Endodermal cell (in vitro differentiated cells): ENCODE data around the gene THUMPD2. TPM values are rescaled to one million over a fixed set of nuclear protein-coding genes. Genes with fewer than 3 reads are reported as not detected.

Experiments
- DNase-seq: peaks from one replicate; pipeline ENCODE4 v3.0.0-alpha.2; 2017
- H3K27ac ChIP-seq: 2 replicates; pipeline ENCODE4 v1.5.1; 2013; ENCODE audit warnings: mild to moderate bottlenecking, low read depth, low read length, moderate library complexity
- H3K27me3 ChIP-seq: 2 replicates; pipeline ENCODE4 v1.6.1; 2013; ENCODE audit warnings: mild to moderate bottlenecking, low read length, moderate library complexity; ENCODE audit not compliant: insufficient read depth, control insufficient read depth, poor library complexity, severe bottlenecking
- H3K36me3 ChIP-seq: 2 replicates; pipeline ENCODE4 v1.7.0; 2013; ENCODE audit warnings: mild to moderate bottlenecking, low read length, moderate library complexity; ENCODE audit not compliant: control insufficient read depth, insufficient read depth
- H3K4me1 ChIP-seq: one replicate; pipeline ENCODE4 v1.7.0; 2013; ENCODE audit warnings: low read length; ENCODE audit not compliant: control insufficient read depth, insufficient read depth
- H3K4me3 ChIP-seq: 2 replicates; pipeline ENCODE4 v1.5.1; 2013; ENCODE audit warnings: mild to moderate bottlenecking, low read length, moderate library complexity
- H3K9ac ChIP-seq: 2 replicates; pipeline ENCODE4 v1.6.1; 2013; ENCODE audit warnings: mild to moderate bottlenecking, low read length, moderate library complexity; ENCODE audit not compliant: poor library complexity, severe bottlenecking; ENCODE audit errors: extremely low read depth
- H3K9me3 ChIP-seq: 2 replicates; pipeline ENCODE4 v1.6.1; 2013; ENCODE audit warnings: mild to moderate bottlenecking, low read length, moderate library complexity; ENCODE audit not compliant: control insufficient read depth
- H3K27ac Mint-ChIP-seq: 2 replicates; pipeline ENCODE4 v1.8.0; 2020; ENCODE audit warnings: mixed read lengths
- H3K27me3 Mint-ChIP-seq: 2 replicates; pipeline ENCODE4 v1.8.0; 2021; ENCODE audit warnings: mild to moderate bottlenecking, mixed read lengths; ENCODE audit not compliant: insufficient read depth
- H3K36me3 Mint-ChIP-seq: 2 replicates; pipeline ENCODE4 v1.8.0; 2020; ENCODE audit warnings: low read depth, mixed read lengths
- H3K4me1 Mint-ChIP-seq: 2 replicates; pipeline ENCODE4 v1.8.0; 2020; ENCODE audit warnings: mixed read lengths
- H3K4me3 Mint-ChIP-seq: 2 replicates; pipeline ENCODE4 v1.8.0; 2020; ENCODE audit warnings: mild to moderate bottlenecking, moderate library complexity, mixed read lengths
- H3K9me3 Mint-ChIP-seq: 2 replicates; pipeline ENCODE4 v1.8.0; 2020; ENCODE audit warnings: mild to moderate bottlenecking, mixed read lengths
- CTCF ChIP-seq: fragments of 200-600 bp; sonication (generic); conservative IDR thresholded peaks from 2 replicates; pipeline ENCODE4 v1.5.0; 2021; ENCODE audit warnings: antibody characterized with exemption, mild to moderate bottlenecking
- WGBS, 2 experiments: methylation state at CpG; one replicate each; pipeline versions ENCODE4 v1.1.5 to v1.1.7; 2013; ENCODE audit warnings: missing lambda C conversion rate in 2 of 2, mixed read lengths in 1 of 2; ENCODE audit not compliant: insufficient coverage in 1 of 2, insufficient read length in 1 of 2; 5-methylcytosine and 5-hydroxymethylcytosine counted together
- total RNA-seq, 2 donors: library from RNA; stranded (reverse); fragmentation: NEBNext Ultra II Directional in 1 of 2; extraction: Animal tissue kit (Norgen Biotek cat#: 25700) in 1 of 2; gene quantifications; 2 replicates in 1 of 2; 3 replicates in 1 of 2; pipeline ENCODE4 v1.2.1, GENCODE V29; 2021

THUMPD2 gene
- total RNA-seq, 2 donors from 2014 or later: 11.3 to 13.6 TPM

DNA sequence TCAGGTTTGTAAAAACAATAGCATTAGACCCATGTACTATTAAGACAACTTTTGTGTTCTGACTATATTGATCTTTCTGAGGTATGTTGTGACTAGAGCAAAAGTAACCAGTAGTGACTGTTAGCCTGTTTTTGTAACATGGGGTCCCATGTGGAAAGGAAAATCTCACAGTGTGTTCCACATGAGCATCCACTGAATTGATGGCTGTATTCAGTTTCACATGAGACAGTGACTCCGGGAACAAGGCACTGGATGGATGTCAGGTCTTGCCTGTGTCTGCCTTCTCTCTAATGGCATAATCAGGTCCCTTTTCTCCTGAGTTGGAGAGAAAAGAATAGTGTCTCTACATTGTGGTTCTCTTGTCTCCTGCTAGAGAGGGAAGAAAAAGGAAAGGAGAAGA lies 85.8 kb downstream of the THUMPD2 start:
- 92% methylated on average over 1 of the region's 1 CpG; no CpG with 5 or more reads in 1 of the 2 experiments for WGBS, 2 experiments
- no peaks in the 10 kb centered on the region for H3K27me3 Mint-ChIP-seq
- Histone ChIP-seq H3K36me3 (no peaks in the 10 kb centered on the region), H3K27ac (no peak overlapping the region), H3K9me3 (no peaks in the 10 kb centered on the region), H3K9ac (no peak overlapping the region), H3K4me3 (no peak overlapping the region), H3K27me3 (no peaks in the 10 kb centered on the region), H3K4me1 (no peaks in the 10 kb centered on the region)
- no peak for DNase-seq
- no peak for TF ChIP-seq CTCF
- no peak overlapping the region for H3K4me3 Mint-ChIP-seq
- peaks cover 9% of the 10 kb centered on the region for H3K9me3 Mint-ChIP-seq
- H3K4me1 Mint-ChIP-seq: no peaks in the 10 kb centered on the region
- no peak overlapping the region for H3K27ac Mint-ChIP-seq
- no peaks in the 10 kb centered on the region for H3K36me3 Mint-ChIP-seq

DNA sequence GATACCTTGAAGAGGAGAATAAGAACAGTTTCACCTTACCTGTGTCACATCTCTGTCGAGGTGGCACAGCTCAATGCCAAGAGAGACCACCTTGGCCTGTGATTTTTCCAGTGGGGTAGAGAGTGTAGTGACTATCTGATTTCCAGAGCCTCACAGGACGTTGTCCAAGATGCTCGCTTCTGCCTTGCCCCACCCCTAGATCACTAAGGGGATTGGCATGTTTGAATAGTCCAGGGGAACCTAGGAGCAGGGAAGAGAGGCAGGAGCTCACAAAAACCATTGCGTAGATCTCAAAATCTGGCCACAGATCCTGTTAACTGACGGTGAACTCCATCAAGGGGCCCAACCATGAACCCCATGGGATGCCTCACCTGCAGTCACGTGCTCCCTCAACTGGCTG lies 89.2 kb downstream of the THUMPD2 start:
- Mint-ChIP-seq H3K36me3 (no peaks in the 10 kb centered on the region), H3K27me3 (peaks cover 3% of the 10 kb centered on the region), H3K27ac (no peak overlapping the region), H3K4me3 (no peak overlapping the region), H3K9me3 (peaks cover 9% of the 10 kb centered on the region), H3K4me1 (peaks cover 9% of the 10 kb centered on the region)
- TF ChIP-seq CTCF: no peak
- no peak overlapping the region for H3K4me3 ChIP-seq
- H3K9ac ChIP-seq: no peak overlapping the region
- DNase-seq: no peak
- no peak overlapping the region for H3K27ac ChIP-seq
- no peaks in the 10 kb centered on the region for H3K27me3 ChIP-seq
- WGBS, 2 experiments: 93 to 96% methylated on average over 4 to 6 of the region's 6 CpGs
- no peaks in the 10 kb centered on the region for H3K36me3 ChIP-seq
- H3K4me1 ChIP-seq: no peaks in the 10 kb centered on the region
- no peaks in the 10 kb centered on the region for H3K9me3 ChIP-seq

DNA sequence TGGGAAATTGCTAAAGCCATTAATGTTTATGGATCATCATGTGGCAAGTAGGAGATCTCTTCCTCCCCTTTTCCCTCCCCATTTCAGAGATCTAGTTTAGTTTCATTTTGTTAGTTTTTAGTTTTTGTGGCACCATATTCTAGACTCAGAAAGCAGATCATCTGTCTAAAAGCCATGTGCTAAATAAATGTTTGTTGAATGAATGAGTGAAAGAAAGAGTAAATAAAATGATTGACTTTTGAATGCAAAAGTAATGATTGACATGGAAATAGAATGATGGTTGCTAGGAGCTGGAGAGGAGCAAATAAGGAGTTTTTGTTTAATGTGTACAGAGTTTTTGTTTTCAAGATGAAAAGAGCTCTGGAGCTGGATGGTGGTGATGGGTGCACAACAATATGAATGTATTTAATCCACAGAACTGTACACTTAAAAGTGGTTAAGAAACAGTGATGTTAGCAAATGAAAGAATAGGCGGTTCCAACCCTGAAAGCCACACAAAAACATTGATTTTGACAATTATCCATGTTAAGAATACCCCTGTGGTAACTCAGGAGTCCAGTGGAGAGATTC lies 89.7 kb downstream of the THUMPD2 start:
- Histone ChIP-seq H3K9ac (no peak overlapping the region), H3K4me3 (no peak overlapping the region), H3K36me3 (no peaks in the 10 kb centered on the region), H3K9me3 (no peaks in the 10 kb centered on the region), H3K4me1 (no peaks in the 10 kb centered on the region), H3K27me3 (no peaks in the 10 kb centered on the region), H3K27ac (no peak overlapping the region)
- peaks cover 9% of the 10 kb centered on the region for H3K9me3 Mint-ChIP-seq
- peaks cover 12% of the 10 kb centered on the region for H3K4me1 Mint-ChIP-seq
- 89 to 93% methylated on average over 1 of the region's 1 CpG for WGBS, 2 experiments
- H3K4me3 Mint-ChIP-seq: no peak overlapping the region
- no peak for TF ChIP-seq CTCF
- no peak overlapping the region for H3K27ac Mint-ChIP-seq
- DNase-seq: no peak
- H3K36me3 Mint-ChIP-seq: no peaks in the 10 kb centered on the region
- H3K27me3 Mint-ChIP-seq: peaks cover 6% of the 10 kb centered on the region
